Breast epithelium (tissue), 4 donors: ENCODE data around the gene AQP10. TPM values are rescaled to one million over a fixed set of nuclear protein-coding genes. Genes with fewer than 3 reads are reported as not detected.
"Not testable (repeated sequence)": the region's sequence is repeated elsewhere in the genome, so short reads cannot be mapped to it uniquely, and the experiment has no call there.

Experiments
- DNase-seq, 2 donors: peaks; one replicate each; pipeline ENCODE4 v3.0.0-alpha.2; 2019; ENCODE audit warnings: low spot score in 2 of 2
- H3K27ac ChIP-seq, 2 donors: fragments of 200-600 bp; sonication (generic) in 1 of 2; one replicate each; pipeline ENCODE4 v1.5.1; 2016 to 2019; ENCODE audit warnings: mild to moderate bottlenecking in 1 of 2
- H3K27me3 ChIP-seq, 2 donors: fragments of 200-600 bp; sonication (generic) in 1 of 2; one replicate each; pipeline versions ENCODE4 v1.5.1 to v1.6.0; 2017 to 2019; ENCODE audit warnings: control low read depth in 1 of 2, mild to moderate bottlenecking in 1 of 2
- H3K36me3 ChIP-seq: fragments of 200-600 bp; one replicate; pipeline ENCODE4 v1.5.1; 2019
- H3K4me1 ChIP-seq, 2 donors: fragments of 200-600 bp; sonication (generic); one replicate each; pipeline ENCODE4 v1.5.1; 2016 to 2019; ENCODE audit warnings: control low read depth in 1 of 2
- H3K4me3 ChIP-seq, 3 donors: fragments of 200-600 bp; sonication (generic); 1 replicate in 2 of 3; 2 replicates in 1 of 3; pipeline ENCODE4 v1.5.1; 2016 to 2019; ENCODE audit warnings: mild to moderate bottlenecking in 3 of 3, moderate library complexity in 2 of 3
- H3K9me3 ChIP-seq, 2 donors: fragments of 200-600 bp; sonication (generic) in 1 of 2; one replicate each; pipeline ENCODE4 v1.5.1; 2016 to 2019; ENCODE audit warnings: control low read depth in 1 of 2
- CTCF ChIP-seq, 3 donors: fragments of 450-650 bp; IDR thresholded peaks; one replicate each; pipeline ENCODE4 v1.5.1; 2016 to 2017; ENCODE audit warnings: antibody characterized with exemption in 3 of 3, mild to moderate bottlenecking in 3 of 3, moderate library complexity in 3 of 3
- POLR2A ChIP-seq: fragments of 450-650 bp; IDR thresholded peaks from one replicate; pipeline ENCODE4 v1.6.1; 2016; ENCODE audit warnings: antibody characterized with exemption, mild to moderate bottlenecking, moderate library complexity
- POLR2AphosphoS5 ChIP-seq, 3 donors: sonication (generic); formaldehyde crosslinking; IDR thresholded peaks; one replicate each; pipeline ENCODE4 v1.6.1; 2017; ENCODE audit warnings: antibody characterized with exemption in 3 of 3
- intact Hi-C: fragments of 100-400 bp; cut with DNase I; formaldehyde crosslinking; loops from one replicate; pipeline ENCODE4 v1.15.1; 2023; ENCODE audit warnings: low total_unique reads
- total RNA-seq, 3 donors: library from RNA; depleted of rRNA; stranded (reverse); fragments of >200 nt; gene quantifications; one replicate each; pipeline ENCODE4 v1.1.0, GENCODE V29; 2016

The AQP10 gene
- total RNA-seq, 3 donors from 2014 or later: 0.44 TPM; not detected in 2

- Histone ChIP-seq H3K36me3 (no peaks in the 10 kb centered on the region), H3K27ac (no peak overlapping the region), H3K27me3 (no peaks in the 10 kb centered on the region), H3K9me3 (no peaks in the 10 kb centered on the region), H3K4me3 (no peak overlapping the region), H3K4me1 (no peaks in the 10 kb centered on the region)
- DNase-seq: no peak
- TF ChIP-seq POLR2A (no peak), CTCF (IDR thresholded peaks at IDR 0.05) (no peak), POLR2AphosphoS5 (IDR thresholded peaks at IDR 0.05) (no peak)
- intact Hi-C loops: no loop called here
Measured at GRCh38 chr1:154361357-154361756, 40.5 kb downstream of the AQP10 start.

GRCh38 chr1:154371436-154371835 lies 50.5 kb downstream of the AQP10 start:
- Histone ChIP-seq H3K36me3 (no peaks in the 10 kb centered on the region), H3K4me3 (no peak overlapping the region), H3K4me1 (no peaks in the 10 kb centered on the region), H3K27ac (no peak overlapping the region), H3K27me3 (no peaks in the 10 kb centered on the region), H3K9me3 (no peaks in the 10 kb centered on the region)
- TF ChIP-seq POLR2AphosphoS5 (IDR thresholded peaks at IDR 0.05) (no peak), POLR2A (no peak), CTCF (IDR thresholded peaks at IDR 0.05) (no peak)
- intact Hi-C loops: no loop called here
- DNase-seq: no peak

- intact Hi-C loops, H3K4me1 ChIP-seq, H3K4me3 ChIP-seq, H3K27ac ChIP-seq, H3K36me3 ChIP-seq, H3K9me3 ChIP-seq, H3K27me3 ChIP-seq, DNase-seq: not testable (repeated sequence)
Measured at GRCh38 chr1:154373777-154374357, 53.0 kb downstream of the AQP10 start.

Other genes with a start within 250 kb of the AQP10 start
- gene NUP210L, start 166.0 kb upstream of the AQP10 start, total RNA-seq: under 1 TPM in 1 of 3 donors, not detected in 2; under 0.01 TPM
- gene TPM3, start 129.0 kb upstream of the AQP10 start, total RNA-seq: 100 to 1,000 TPM; 236 to 302 (median 245) TPM
- not detected for gene CFAP141, start 114.8 kb upstream of the AQP10 start, total RNA-seq
- 10 to 100 TPM; 64.8 to 79.3 (median 70.1) TPM for gene UBAP2L, start 100.1 kb upstream of the AQP10 start, total RNA-seq
- 100 to 1,000 TPM; 108 to 125 (median 120) TPM for gene HAX1, start 48.5 kb upstream of the AQP10 start, total RNA-seq
- gene ATP8B2, start 4.4 kb downstream of the AQP10 start, total RNA-seq: 10 to 100 TPM; 34.5 to 64.8 (median 61.3) TPM
- gene IL6R, start 84.2 kb downstream of the AQP10 start, total RNA-seq: 10 to 100 TPM; 23.6 to 26.8 (median 24.0) TPM
- gene TDRD10, start 181.1 kb downstream of the AQP10 start, total RNA-seq: 1 to 10 TPM; 2.9 to 5.6 (median 5.6) TPM
- 10 to 100 TPM in 2 of 3 donors, 1 to 10 TPM in 1; 6.3 to 21.3 (median 21.3) TPM for gene SHE, start 181.3 kb downstream of the AQP10 start, total RNA-seq
- gene UBE2Q1, start 237.6 kb downstream of the AQP10 start, total RNA-seq: 10 to 100 TPM; 27.7 to 33.3 (median 30.2) TPM
- gene CHRNB2, start 246.7 kb downstream of the AQP10 start, total RNA-seq: 1 to 10 TPM in 1 of 3 donors, under 1 TPM in 2; 0.16 to 1.3 (median 0.73) TPM